ENCODE results near the gene SAMD10.
A peak's percentile ranks its signal among the peaks of the same experiment; 100 is the strongest.
"Not testable (repeated sequence)": the region's sequence is repeated elsewhere in the genome, so short reads cannot be mapped to it uniquely, and the experiment has no call there.

Gene SAMD10

DNA sequence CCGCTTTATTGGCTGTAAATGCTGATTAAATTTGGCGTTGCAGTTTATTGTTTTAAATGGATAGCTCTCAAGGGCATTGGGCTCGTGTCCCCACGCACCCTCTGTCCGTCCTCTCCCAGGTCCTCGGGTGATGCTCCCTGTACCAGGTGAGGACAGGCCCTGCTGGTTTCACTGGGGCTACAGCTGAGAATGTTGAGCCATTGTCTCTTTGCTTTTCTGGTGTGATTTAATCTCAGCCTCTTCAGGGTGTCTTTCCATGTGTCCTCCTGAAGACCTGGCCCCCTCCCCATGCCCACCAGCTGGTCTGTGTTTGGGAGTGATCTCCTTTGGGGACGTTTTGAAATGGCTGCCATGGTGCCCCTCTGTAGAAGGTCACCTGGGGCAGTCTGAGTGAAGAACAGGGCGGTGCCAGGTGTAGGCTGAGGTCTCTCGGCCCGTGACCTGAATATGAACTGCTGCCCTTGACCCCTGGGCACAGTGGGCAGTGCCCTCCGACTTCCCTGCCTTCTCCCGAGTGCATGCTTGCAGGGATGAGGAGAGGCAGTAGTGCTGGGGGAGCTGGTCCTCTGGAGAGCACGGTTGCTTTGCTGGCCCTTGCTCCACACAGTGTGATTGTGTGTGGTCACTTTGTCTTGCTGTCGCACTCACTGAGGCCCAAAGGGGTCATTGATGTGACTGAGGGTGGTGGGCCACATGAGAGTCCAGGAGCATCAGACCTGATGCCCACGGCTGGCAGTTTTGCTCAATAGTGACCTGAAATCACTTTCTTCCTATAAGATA, 44.1 kb upstream of the SAMD10 start:
- no peaks in the 10 kb centered on the region for H3K9me3 Mint-ChIP-seq
- H3K27ac Mint-ChIP-seq: peak overlapping the region in 1 of 3 experiments; percentile 58
- H3K27me3 Mint-ChIP-seq (ENCODE audit: low read depth): peaks cover 3% of the 10 kb centered on the region
- H3K4me1 Mint-ChIP-seq: no peaks in the 10 kb centered on the region
- no peak overlapping the region for H3K4me3 Mint-ChIP-seq
- TF ChIP-seq, protein P1, sequence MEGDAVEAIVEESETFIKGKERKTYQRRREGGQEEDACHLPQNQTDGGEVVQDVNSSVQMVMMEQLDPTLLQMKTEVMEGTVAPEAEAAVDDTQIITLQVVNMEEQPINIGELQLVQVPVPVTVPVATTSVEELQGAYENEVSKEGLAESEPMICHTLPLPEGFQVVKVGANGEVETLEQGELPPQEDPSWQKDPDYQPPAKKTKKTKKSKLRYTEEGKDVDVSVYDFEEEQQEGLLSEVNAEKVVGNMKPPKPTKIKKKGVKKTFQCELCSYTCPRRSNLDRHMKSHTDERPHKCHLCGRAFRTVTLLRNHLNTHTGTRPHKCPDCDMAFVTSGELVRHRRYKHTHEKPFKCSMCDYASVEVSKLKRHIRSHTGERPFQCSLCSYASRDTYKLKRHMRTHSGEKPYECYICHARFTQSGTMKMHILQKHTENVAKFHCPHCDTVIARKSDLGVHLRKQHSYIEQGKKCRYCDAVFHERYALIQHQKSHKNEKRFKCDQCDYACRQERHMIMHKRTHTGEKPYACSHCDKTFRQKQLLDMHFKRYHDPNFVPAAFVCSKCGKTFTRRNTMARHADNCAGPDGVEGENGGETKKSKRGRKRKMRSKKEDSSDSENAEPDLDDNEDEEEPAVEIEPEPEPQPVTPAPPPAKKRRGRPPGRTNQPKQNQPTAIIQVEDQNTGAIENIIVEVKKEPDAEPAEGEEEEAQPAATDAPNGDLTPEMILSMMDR (IDR thresholded peaks at IDR 0.05; ENCODE audit: unreplicated experiment in 3 of 3): no peak
- H3K36me3 Mint-ChIP-seq (ENCODE audit: low read depth): peaks cover 70% of the 10 kb centered on the region

DNA sequence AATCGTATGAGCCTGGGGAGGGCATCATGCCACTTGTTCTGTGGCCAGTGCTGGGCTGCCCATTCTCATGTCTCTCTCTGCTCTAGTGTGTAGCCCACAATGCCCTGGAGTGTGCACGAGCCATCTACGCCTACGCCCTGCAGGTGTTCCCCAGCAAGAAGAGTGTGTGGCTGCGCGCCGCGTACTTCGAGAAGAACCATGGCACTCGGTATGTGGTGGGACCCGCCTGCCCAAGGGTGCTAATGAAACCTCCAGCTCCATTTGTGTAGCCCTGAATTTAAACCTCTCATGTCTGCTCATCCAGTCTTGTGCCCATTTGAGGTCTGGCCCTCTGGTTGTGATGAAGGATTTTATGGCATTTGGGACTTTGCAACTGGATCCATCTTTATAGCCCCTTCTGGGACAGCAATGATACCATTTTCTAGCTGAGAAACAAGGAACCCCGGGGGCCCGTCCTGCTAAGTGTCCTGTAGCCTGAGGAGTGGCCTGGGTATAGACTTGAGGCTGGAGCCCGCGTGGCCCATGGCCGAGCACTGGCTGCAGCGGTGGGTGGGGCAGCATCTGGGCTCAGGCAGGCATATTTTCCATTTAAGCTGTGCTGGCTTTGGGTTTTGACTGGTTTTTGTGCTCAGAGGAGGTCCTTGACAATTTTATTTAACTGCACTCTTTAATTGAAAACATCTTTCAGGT, 43.4 kb upstream of the SAMD10 start:
- Mint-ChIP-seq H3K9me3 (no peaks in the 10 kb centered on the region), H3K4me3 (no peak overlapping the region), H3K27ac (no peak overlapping the region), H3K27me3 (ENCODE audit: low read depth) (no peaks in the 10 kb centered on the region), H3K4me1 (no peaks in the 10 kb centered on the region), H3K36me3 (ENCODE audit: low read depth) (peaks cover 71% of the 10 kb centered on the region)
- TF ChIP-seq, protein P1 (IDR thresholded peaks at IDR 0.05; ENCODE audit: unreplicated experiment in 3 of 3): no peak

DNA sequence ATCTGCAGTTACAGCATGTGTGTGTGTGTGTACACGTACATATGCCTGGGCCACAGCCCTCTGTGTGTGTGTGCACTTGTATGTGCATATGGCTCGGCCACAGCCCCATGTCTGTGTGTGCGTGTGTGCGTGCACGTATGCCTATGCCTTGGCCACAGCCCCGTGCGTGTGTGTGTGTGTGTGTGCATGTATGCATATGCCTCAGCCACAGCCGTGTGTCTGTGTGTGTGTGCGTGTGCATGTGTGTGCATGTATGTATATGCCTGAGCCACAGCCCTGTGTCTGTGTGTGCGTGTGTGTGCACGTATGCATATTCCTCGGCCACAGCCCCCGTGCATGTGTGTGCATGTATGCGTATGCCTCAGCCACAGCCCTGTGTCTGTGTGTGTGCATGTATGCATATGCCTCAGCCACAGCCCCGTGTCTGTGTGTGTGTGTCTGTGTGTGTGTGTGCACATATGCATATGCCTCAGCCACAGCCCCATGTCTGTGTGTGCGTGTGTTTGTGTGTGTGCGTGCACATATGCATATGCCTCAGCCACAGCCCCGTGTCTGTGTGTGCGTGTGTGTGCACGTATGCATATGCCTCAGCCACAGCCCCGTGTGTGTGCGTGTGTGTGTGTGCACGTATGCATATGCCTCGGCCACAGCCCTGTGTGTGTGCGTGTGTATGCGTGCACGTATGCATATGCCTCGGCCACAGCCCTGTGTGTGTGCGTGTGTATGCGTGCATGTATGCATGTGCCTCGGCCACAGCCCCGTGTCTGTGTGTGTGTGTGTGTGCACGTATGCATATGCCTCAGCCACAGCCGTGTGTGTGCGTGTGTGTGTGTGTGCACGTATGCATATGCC, 41.9 kb upstream of the SAMD10 start:
- peaks cover 70% of the 10 kb centered on the region for H3K36me3 Mint-ChIP-seq (ENCODE audit: low read depth)
- no peaks in the 10 kb centered on the region for H3K9me3 Mint-ChIP-seq
- no peaks in the 10 kb centered on the region for H3K4me1 Mint-ChIP-seq
- H3K4me3 Mint-ChIP-seq: no peak overlapping the region
- TF ChIP-seq, protein P1 (IDR thresholded peaks at IDR 0.05; ENCODE audit: unreplicated experiment in 3 of 3): no peak
- H3K27me3 Mint-ChIP-seq (ENCODE audit: low read depth): no peaks in the 10 kb centered on the region
- no peak overlapping the region for H3K27ac Mint-ChIP-seq

DNA sequence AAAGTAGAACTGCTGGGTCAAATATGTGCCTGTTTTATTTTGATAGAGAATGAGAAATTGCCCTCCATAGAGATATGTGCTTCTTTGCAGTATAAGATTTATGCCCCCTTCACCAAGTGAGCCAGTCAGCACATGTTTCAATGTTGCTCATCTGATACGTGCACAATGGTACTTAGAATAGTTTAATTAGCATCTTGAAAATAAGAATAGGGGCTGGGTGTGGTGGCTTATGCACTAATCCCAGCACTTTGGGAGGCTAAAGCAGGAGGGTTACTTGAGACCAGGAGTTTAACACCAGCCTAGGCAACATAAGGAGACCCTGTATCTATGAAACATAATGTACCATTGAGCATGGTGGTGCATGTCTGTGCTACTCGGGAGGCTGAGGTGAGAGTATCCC, 36.2 kb upstream of the SAMD10 start:
- Mint-ChIP-seq H3K27me3 (ENCODE audit: low read depth) (no peaks in the 10 kb centered on the region), H3K4me1 (no peaks in the 10 kb centered on the region), H3K4me3 (no peak overlapping the region), H3K9me3 (no peaks in the 10 kb centered on the region), H3K27ac (no peak overlapping the region), H3K36me3 (ENCODE audit: low read depth) (peaks cover 65% of the 10 kb centered on the region)
- TF ChIP-seq, protein P1 (IDR thresholded peaks at IDR 0.05; ENCODE audit: unreplicated experiment in 3 of 3): no peak

DNA sequence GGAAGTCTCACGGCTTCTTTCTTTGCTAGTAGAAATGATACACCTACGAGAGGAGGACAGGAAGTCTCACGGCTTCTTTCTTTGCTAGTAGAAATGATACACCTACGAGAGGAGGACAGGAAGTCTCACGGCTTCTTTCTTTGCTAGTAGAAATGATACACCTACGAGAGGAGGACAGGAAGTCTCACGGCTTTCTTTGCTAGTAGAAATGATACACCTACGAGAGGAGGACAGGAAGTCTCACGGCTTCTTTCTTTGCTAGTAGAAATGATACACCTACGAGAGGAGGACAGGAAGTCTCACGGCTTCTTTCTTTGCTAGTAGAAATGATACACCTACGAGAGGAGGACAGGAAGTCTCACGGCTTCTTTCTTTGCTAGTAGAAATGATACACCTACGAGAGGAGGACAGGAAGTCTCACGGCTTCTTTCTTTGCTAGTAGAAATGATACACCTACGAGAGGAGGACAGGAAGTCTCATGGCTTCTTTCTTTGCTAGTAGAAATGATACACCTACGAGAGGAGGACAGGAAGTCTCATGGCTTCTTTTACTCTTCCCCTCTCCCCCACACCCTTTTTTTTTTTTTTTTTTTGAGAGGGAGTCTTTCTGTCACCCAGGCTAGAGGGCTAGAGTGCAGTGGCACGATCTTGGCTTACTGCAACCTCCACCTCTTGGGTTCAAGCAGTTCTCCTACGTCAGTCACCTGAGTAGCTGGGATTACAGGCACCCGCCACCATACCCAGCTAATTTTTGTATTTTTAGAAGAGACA, 33.1 kb upstream of the SAMD10 start:
- H3K4me1 Mint-ChIP-seq; H3K9me3 Mint-ChIP-seq; H3K4me3 Mint-ChIP-seq; H3K27ac Mint-ChIP-seq; H3K27me3 Mint-ChIP-seq (ENCODE audit: low read depth): not testable (repeated sequence)
- peaks cover 71% of the 10 kb centered on the region for H3K36me3 Mint-ChIP-seq (ENCODE audit: low read depth)

Data from nephron (organoid).